K562 (cell line): ENCODE measurements around the gene CGNL1.

ENCODE experiments used
- EGR1 ChIP-seq: fragments of 450-650 bp; conservative IDR thresholded peaks from 2 replicates; pipeline ENCODE4 v1.6.1; 2017; ENCODE audit warnings: mild to moderate bottlenecking
- NBN ChIP-seq: fragments of 450-650 bp; IDR thresholded peaks from 2 replicates; pipeline ENCODE4 v1.6.1; 2016; ENCODE audit warnings: low read depth, mild to moderate bottlenecking
- POLR2AphosphoS5 ChIP-seq: IDR thresholded peaks from 2 replicates; pipeline ENCODE4 v1.6.1; 2011; ENCODE audit warnings: mild to moderate bottlenecking, low read depth, low read length, moderate library complexity; ENCODE audit not compliant: control insufficient read depth, insufficient read depth
- ZBED1 ChIP-seq: IDR thresholded peaks from 2 replicates; pipeline ENCODE4 v1.6.1; 2014
- ZNF668 ChIP-seq: fragments of 250-450 bp; sonication (Bioruptor Pico); IDR thresholded peaks from 2 replicates; pipeline ENCODE4 v1.8.0; 2022; ENCODE audit warnings: mild to moderate bottlenecking, inconsistent platforms
- TF ChIP-seq, protein P1 (sequence below): sonication (generic); formaldehyde crosslinking; IDR thresholded peaks from 2 replicates; pipeline ENCODE4 v1.5.0; 2020; ENCODE audit warnings: missing genetic modification reagents
- TF ChIP-seq, protein P2 (sequence below), 3 experiments: IDR thresholded peaks in 2 of 3; conservative IDR thresholded peaks in 1 of 3; 2 replicates each; pipeline ENCODE4 v1.5.1; 2011 to 2012; ENCODE audit warnings: low read length in 3 of 3, mild to moderate bottlenecking in 3 of 3, control low read depth in 2 of 3, improper control_type of control experiment in 1 of 3, inconsistent platforms in 1 of 3, low read depth in 1 of 3, mixed read lengths in 1 of 3, moderate library complexity in 1 of 3; ENCODE audit not compliant: insufficient read depth in 2 of 3
- TF ChIP-seq, protein P3 (sequence below): fragments of 250-450 bp; sonication (Bioruptor Pico); IDR thresholded peaks from 2 replicates; pipeline ENCODE4 v1.8.0; 2021; ENCODE audit warnings: moderate library complexity, mild to moderate bottlenecking, inconsistent platforms

DNA sequence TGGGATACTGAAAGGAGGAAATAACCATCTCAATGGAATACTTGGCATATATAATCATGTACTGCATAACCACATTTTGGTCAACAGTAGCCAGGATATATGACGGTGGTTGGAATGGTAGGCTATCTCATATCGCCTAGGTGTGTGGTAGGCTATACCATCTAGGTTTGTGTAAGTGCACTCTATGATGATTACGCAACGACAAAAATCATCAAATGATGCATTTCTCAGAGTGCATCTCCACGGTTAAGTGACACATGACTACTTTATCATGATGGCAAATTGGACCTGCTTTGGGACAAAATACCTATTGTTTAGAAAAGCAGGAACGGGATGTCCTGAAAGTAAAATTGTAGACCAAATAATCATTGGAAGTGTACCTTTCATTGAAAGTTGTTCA is 218.2 kb downstream of the CGNL1 start:
- TF ChIP-seq ZNF668 (CRISPR knock-in tag) (no peak), NBN (no peak), ZBED1 (no peak), POLR2AphosphoS5 (no peak), EGR1 (no peak)
- TF ChIP-seq, protein P1, sequence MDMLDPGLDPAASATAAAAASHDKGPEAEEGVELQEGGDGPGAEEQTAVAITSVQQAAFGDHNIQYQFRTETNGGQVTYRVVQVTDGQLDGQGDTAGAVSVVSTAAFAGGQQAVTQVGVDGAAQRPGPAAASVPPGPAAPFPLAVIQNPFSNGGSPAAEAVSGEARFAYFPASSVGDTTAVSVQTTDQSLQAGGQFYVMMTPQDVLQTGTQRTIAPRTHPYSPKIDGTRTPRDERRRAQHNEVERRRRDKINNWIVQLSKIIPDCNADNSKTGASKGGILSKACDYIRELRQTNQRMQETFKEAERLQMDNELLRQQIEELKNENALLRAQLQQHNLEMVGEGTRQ (CRISPR knock-in tag) = no peak
- TF ChIP-seq, protein P2, sequence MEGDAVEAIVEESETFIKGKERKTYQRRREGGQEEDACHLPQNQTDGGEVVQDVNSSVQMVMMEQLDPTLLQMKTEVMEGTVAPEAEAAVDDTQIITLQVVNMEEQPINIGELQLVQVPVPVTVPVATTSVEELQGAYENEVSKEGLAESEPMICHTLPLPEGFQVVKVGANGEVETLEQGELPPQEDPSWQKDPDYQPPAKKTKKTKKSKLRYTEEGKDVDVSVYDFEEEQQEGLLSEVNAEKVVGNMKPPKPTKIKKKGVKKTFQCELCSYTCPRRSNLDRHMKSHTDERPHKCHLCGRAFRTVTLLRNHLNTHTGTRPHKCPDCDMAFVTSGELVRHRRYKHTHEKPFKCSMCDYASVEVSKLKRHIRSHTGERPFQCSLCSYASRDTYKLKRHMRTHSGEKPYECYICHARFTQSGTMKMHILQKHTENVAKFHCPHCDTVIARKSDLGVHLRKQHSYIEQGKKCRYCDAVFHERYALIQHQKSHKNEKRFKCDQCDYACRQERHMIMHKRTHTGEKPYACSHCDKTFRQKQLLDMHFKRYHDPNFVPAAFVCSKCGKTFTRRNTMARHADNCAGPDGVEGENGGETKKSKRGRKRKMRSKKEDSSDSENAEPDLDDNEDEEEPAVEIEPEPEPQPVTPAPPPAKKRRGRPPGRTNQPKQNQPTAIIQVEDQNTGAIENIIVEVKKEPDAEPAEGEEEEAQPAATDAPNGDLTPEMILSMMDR (IDR thresholded peaks at IDR 0.05 in 2 of 3, conservative IDR thresholded peaks at IDR 0.05 in 1 of 3; ENCODE audit: insufficient read depth in 2 of 3, low read depth in 1 of 3, low read length in 3 of 3) = no peak
- TF ChIP-seq, protein P3, sequence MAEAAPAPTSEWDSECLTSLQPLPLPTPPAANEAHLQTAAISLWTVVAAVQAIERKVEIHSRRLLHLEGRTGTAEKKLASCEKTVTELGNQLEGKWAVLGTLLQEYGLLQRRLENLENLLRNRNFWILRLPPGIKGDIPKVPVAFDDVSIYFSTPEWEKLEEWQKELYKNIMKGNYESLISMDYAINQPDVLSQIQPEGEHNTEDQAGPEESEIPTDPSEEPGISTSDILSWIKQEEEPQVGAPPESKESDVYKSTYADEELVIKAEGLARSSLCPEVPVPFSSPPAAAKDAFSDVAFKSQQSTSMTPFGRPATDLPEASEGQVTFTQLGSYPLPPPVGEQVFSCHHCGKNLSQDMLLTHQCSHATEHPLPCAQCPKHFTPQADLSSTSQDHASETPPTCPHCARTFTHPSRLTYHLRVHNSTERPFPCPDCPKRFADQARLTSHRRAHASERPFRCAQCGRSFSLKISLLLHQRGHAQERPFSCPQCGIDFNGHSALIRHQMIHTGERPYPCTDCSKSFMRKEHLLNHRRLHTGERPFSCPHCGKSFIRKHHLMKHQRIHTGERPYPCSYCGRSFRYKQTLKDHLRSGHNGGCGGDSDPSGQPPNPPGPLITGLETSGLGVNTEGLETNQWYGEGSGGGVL (CRISPR knock-in tag) = no peak
